ENCODE data around the gene ZC3H12D. TPM values are rescaled to one million over a fixed set of nuclear protein-coding genes. Genes with fewer than 3 reads are reported as not detected.

The ZC3H12D gene
- total and polyA plus RNA-seq, 4 donors = 0.72 to 1.2 (median 0.89) TPM

DNA sequence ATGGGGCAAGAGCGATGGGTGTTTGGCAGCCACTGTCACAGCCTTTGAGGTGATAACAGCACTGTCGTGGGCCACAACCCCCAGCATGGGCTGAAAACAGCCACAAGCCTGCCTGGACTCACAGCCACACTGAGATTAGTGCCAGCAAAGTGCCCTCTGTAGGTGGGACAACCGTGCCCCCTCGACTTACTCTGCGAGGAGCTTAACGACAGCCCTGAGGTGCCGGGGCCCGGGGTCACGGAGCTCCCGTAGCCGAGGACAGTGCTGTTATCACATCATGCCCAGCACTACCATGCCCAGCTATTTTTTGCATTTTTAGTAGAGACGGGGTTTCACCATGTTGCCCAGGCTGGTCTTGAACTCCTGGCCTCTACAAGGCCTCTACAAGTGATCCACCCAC, 48.2 kb downstream of the ZC3H12D start:
- DNase-seq (ENCODE audit: low read depth in 4 of 6, low spot score in 6 of 6) = no peak
- 95% methylated on average over 12 of the region's 12 CpGs for WGBS (ENCODE audit: insufficient coverage)
- Histone ChIP-seq H3K4me3 (ENCODE audit: low read depth, low read length) (no peak overlapping the region), H3K4me1 (ENCODE audit: control insufficient read depth, insufficient read depth, low read length) (peaks cover 7% of the 10 kb centered on the region), H3K27me3 (ENCODE audit: control insufficient read depth, insufficient read depth, low read length) (no peaks in the 10 kb centered on the region), H3K36me3 (ENCODE audit: control insufficient read depth, insufficient read depth, low read length) (no peaks in the 10 kb centered on the region), H3K27ac (ENCODE audit: low read depth, low read length) (no peak overlapping the region), H3K9me3 (ENCODE audit: control insufficient read depth, insufficient read depth, low read length) (no peaks in the 10 kb centered on the region)

DNA sequence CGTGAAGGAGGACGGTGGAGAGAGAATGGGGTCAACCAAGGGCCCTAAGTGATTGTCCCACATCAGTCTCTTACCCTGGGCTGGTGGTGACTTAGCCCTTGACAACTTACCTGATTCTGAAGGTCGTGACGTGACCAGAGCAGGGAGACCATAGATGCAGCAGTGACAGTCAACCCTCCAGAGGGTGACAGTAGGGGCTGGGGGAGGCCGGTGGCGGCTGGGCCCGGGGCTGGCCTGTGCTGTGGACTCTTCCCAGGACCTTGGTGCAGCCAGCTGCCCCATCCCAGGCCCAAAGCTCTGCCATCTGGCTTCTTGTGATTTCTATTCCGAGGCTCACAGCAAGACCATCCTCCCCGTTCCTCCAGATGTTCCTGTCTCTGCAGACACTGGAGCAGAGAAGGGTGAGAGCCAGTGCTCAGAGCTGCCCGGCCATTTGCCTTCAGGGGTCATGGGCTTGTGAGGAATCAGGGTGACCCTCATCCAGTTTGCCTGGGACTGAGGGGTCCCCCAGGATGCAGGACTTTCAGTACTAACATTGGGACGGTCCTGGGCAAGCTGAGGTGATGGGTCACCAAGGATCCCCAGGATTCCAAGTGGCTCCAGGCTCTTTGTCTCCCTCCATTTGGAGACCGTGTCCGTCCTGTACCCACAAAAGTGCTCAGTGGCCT, 48.8 kb downstream of the ZC3H12D start:
- WGBS (ENCODE audit: insufficient coverage) = 85% methylated on average over 11 of the region's 13 CpGs
- Histone ChIP-seq H3K4me3 (ENCODE audit: low read depth, low read length) (no peak overlapping the region), H3K27me3 (ENCODE audit: control insufficient read depth, insufficient read depth, low read length) (no peaks in the 10 kb centered on the region), H3K27ac (ENCODE audit: low read depth, low read length) (no peak overlapping the region), H3K9me3 (ENCODE audit: control insufficient read depth, insufficient read depth, low read length) (no peaks in the 10 kb centered on the region), H3K4me1 (ENCODE audit: control insufficient read depth, insufficient read depth, low read length) (peaks cover 5% of the 10 kb centered on the region), H3K36me3 (ENCODE audit: control insufficient read depth, insufficient read depth, low read length) (no peaks in the 10 kb centered on the region)
- no peak for DNase-seq (ENCODE audit: low read depth in 4 of 6, low spot score in 6 of 6)

DNA sequence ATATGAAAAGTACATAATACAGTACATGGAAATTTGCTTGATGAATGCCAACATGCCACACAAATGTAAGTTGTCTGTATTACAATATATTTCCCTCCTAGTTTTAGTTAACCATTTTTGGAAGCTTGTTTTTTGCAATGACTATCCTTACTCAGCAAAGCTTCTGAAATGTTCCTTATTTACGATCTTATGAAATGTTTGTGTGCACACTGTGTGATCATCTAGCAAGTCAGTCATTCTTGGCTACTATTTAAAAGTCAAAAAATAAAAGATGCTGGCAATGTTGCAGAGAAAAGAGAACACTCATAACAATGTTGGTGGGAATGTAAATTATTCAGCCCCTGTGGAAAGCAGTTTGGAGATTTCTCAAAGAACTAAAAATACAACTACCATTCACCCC, 50.9 kb downstream of the ZC3H12D start:
- DNase-seq (ENCODE audit: low read depth in 4 of 6, low spot score in 6 of 6) = no peak
- no peak overlapping the region for H3K4me3 ChIP-seq (ENCODE audit: low read depth, low read length)
- no peaks in the 10 kb centered on the region for H3K9me3 ChIP-seq (ENCODE audit: control insufficient read depth, insufficient read depth, low read length)
- WGBS (ENCODE audit: insufficient coverage) = no CpG with 5 or more reads among the region's 1 CpG
- no peaks in the 10 kb centered on the region for H3K27me3 ChIP-seq (ENCODE audit: control insufficient read depth, insufficient read depth, low read length)
- H3K4me1 ChIP-seq (ENCODE audit: control insufficient read depth, insufficient read depth, low read length) = peaks cover 12% of the 10 kb centered on the region
- no peak overlapping the region for H3K27ac ChIP-seq (ENCODE audit: low read depth, low read length)
- H3K36me3 ChIP-seq (ENCODE audit: control insufficient read depth, insufficient read depth, low read length) = no peaks in the 10 kb centered on the region

DNA sequence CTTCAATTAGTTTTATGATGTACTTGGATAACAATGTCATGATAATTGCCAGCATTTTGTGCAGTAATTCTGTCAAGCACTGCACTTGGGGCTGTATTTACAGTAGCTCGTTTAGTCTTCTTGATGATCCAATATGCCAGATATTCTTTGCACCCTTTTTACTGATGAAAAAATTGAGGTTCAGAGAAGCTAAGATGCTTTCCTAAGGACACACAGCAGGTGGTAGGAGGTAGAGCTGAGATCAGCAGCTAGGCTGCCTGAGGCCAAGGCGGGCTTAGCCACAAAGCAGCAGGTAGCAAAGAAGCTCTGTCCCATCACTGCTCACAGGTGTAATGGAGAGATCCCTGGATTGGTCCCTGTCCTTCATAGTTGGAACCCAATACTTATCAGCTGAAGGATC, 51.4 kb downstream of the ZC3H12D start:
- H3K27me3 ChIP-seq (ENCODE audit: control insufficient read depth, insufficient read depth, low read length) = no peaks in the 10 kb centered on the region
- no peak overlapping the region for H3K27ac ChIP-seq (ENCODE audit: low read depth, low read length)
- H3K9me3 ChIP-seq (ENCODE audit: control insufficient read depth, insufficient read depth, low read length) = no peaks in the 10 kb centered on the region
- no peaks in the 10 kb centered on the region for H3K36me3 ChIP-seq (ENCODE audit: control insufficient read depth, insufficient read depth, low read length)
- no peak overlapping the region for H3K4me3 ChIP-seq (ENCODE audit: low read depth, low read length)
- peaks cover 14% of the 10 kb centered on the region for H3K4me1 ChIP-seq (ENCODE audit: control insufficient read depth, insufficient read depth, low read length)
- 88% methylated on average over 1 of the region's 2 CpGs for WGBS (ENCODE audit: insufficient coverage)
- no peak for DNase-seq (ENCODE audit: low read depth in 4 of 6, low spot score in 6 of 6)

DNA sequence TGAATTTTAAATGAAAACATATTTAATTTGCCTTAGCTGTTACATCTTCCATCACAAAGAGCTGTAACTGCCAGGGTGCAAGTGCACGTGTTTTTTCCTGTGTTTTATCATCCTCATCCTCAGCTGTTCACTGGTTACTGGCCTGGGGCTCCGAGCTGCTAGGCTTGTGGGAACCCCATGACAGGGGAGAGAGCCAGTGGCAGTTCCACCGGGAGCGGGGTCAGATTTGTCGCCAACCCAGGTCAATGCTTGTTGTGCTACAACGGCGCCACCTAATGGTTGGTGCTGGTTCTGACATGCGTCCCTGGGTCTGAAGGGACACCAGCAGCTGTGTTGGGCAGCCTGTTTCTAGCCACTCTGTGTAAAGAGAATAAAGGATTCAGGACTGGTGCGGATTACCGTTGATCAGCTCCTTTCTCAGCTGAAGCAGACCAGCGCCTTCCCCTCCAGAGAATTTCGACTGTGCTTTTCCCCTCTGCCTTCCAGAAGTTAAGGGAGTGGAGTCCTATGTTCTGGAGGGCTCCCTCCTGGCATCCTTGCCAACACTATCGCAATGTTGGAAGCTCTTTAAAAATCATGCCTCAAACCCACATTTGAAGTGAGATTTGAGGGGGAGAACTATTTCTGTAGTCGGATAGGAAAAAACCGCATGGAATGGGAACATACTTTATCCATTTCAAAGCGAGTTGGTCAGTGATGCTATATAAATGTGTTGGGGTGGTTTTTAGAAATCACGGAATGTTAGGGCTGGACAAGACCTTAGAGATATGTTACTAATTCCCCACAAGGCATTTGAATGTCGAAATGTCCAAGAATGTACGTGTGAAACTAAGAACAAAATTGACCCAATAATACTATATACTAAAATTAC, 52.7 kb downstream of the ZC3H12D start:
- H3K9me3 ChIP-seq (ENCODE audit: control insufficient read depth, insufficient read depth, low read length) = no peaks in the 10 kb centered on the region
- DNase-seq (ENCODE audit: low read depth in 4 of 6, low spot score in 6 of 6) = peak; percentile 67 to 94 (median 80)
- no peaks in the 10 kb centered on the region for H3K36me3 ChIP-seq (ENCODE audit: control insufficient read depth, insufficient read depth, low read length)
- no peak overlapping the region for H3K4me3 ChIP-seq (ENCODE audit: low read depth, low read length)
- 8% methylated on average over 8 of the region's 19 CpGs for WGBS (ENCODE audit: insufficient coverage)
- peaks cover 14% of the 10 kb centered on the region for H3K4me1 ChIP-seq (ENCODE audit: control insufficient read depth, insufficient read depth, low read length)
- no peaks in the 10 kb centered on the region for H3K27me3 ChIP-seq (ENCODE audit: control insufficient read depth, insufficient read depth, low read length)
- no peak overlapping the region for H3K27ac ChIP-seq (ENCODE audit: low read depth, low read length)

DNA sequence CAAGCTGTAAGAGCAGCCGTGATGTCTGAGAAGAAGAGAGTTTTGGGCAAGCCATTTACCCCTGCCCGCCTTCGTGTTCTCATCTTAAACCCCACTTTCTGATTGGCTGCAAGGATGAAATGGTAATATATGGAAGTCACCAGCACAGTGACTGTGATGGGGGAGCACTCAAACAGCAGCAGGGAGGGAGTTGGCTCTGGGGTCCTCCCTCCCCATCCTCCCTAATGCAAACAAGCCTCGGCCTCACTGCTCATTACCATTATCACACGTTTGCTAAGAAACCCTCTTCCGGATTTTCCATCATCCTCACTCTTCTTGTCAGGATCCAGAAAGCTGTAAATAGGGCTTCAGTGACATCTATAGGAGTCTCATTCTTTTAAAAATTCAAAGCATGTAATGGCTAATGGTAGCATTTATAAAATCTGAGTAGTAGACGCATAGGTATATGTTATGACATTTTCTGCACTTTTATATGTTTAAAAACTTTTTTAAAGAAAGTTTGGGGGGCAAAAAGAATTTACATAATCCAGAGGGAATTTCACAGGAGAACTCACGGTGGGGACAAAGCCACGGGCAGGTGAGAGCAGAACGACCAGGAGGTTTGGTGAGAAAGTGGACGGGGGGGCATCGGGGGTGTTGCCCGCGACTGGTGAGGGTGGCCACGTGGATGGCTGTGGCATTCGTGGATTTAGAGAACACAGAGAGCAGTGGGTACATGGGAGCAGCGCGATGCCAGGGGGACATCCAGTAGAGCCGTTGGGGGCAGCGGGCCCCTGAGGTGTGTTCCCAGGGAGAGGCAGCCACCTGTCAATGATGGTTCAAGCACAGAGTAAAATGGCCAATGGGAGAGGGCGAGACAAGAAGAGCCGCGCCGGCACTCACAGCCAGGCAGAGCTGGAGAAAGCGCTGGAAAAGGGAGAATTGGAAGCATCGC, 55.1 kb downstream of the ZC3H12D start:
- H3K36me3 ChIP-seq (ENCODE audit: control insufficient read depth, insufficient read depth, low read length) = no peaks in the 10 kb centered on the region
- DNase-seq (ENCODE audit: low read depth in 4 of 6, low spot score in 6 of 6) = no peak
- H3K4me3 ChIP-seq (ENCODE audit: low read depth, low read length) = no peak overlapping the region
- no peaks in the 10 kb centered on the region for H3K9me3 ChIP-seq (ENCODE audit: control insufficient read depth, insufficient read depth, low read length)
- H3K4me1 ChIP-seq (ENCODE audit: control insufficient read depth, insufficient read depth, low read length) = peaks cover 18% of the 10 kb centered on the region
- no peak overlapping the region for H3K27ac ChIP-seq (ENCODE audit: low read depth, low read length)
- 92% methylated on average over 18 of the region's 26 CpGs for WGBS (ENCODE audit: insufficient coverage)
- H3K27me3 ChIP-seq (ENCODE audit: control insufficient read depth, insufficient read depth, low read length) = no peaks in the 10 kb centered on the region

DNA sequence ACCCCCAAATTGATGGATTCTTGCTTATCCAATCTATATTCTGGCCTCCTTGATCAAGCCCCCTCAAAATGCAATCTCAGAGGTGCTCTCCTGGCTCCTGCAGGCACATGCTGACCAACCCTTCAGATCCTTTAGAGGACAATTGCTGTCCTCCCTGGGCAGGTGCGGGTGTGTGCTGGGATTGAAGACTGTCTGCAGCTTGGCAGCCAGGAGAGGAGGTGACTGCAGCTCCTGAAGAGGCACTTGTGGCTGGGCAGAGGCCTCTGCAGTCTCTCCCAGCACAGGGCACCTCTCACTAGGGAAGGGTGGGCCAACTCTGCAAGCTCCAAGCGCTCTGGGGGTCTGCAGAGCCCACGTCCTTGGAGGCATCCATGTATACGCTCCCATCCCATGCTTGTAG, 56.2 kb downstream of the ZC3H12D start:
- no peak for DNase-seq (ENCODE audit: low read depth in 4 of 6, low spot score in 6 of 6)
- WGBS (ENCODE audit: insufficient coverage) = 92% methylated on average over 4 of the region's 4 CpGs

DNA sequence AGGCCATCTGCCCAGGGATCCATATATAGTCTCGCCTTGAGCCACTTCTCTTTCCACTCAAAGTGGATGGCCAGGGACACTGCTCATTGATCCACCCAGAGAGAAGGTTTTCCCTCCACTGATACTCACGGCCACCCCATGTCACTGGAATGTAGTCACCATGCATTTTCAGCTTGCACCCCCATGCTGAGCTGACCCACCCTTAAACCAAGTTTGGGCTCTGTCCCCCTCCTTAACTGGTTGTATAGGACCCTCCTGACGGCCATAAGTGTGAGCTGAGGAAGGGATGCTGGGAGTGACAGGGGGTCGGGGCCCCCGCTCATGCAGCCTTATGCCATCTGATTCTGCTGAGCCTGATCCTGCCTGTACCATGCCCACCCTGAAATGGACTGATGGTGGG, 59.1 kb downstream of the ZC3H12D start:
- no peaks in the 10 kb centered on the region for H3K27me3 ChIP-seq (ENCODE audit: control insufficient read depth, insufficient read depth, low read length)
- H3K27ac ChIP-seq (ENCODE audit: low read depth, low read length) = no peak overlapping the region
- no peaks in the 10 kb centered on the region for H3K36me3 ChIP-seq (ENCODE audit: control insufficient read depth, insufficient read depth, low read length)
- H3K4me1 ChIP-seq (ENCODE audit: control insufficient read depth, insufficient read depth, low read length) = peaks cover 26% of the 10 kb centered on the region
- DNase-seq (ENCODE audit: low read depth in 4 of 6, low spot score in 6 of 6) = no peak
- 96% methylated on average over 4 of the region's 5 CpGs for WGBS (ENCODE audit: insufficient coverage)
- no peak overlapping the region for H3K4me3 ChIP-seq (ENCODE audit: low read depth, low read length)
- H3K9me3 ChIP-seq (ENCODE audit: control insufficient read depth, insufficient read depth, low read length) = no peaks in the 10 kb centered on the region

More for the DNA sequence above, 56.2 kb downstream of the ZC3H12D start:
- Histone ChIP-seq H3K4me1 (ENCODE audit: control insufficient read depth, insufficient read depth, low read length) (peaks cover 27% of the 10 kb centered on the region), H3K27me3 (ENCODE audit: control insufficient read depth, insufficient read depth, low read length) (no peaks in the 10 kb centered on the region), H3K27ac (ENCODE audit: low read depth, low read length) (no peak overlapping the region), H3K36me3 (ENCODE audit: control insufficient read depth, insufficient read depth, low read length) (no peaks in the 10 kb centered on the region), H3K9me3 (ENCODE audit: control insufficient read depth, insufficient read depth, low read length) (no peaks in the 10 kb centered on the region), H3K4me3 (ENCODE audit: low read depth, low read length) (no peak overlapping the region)

DNA sequence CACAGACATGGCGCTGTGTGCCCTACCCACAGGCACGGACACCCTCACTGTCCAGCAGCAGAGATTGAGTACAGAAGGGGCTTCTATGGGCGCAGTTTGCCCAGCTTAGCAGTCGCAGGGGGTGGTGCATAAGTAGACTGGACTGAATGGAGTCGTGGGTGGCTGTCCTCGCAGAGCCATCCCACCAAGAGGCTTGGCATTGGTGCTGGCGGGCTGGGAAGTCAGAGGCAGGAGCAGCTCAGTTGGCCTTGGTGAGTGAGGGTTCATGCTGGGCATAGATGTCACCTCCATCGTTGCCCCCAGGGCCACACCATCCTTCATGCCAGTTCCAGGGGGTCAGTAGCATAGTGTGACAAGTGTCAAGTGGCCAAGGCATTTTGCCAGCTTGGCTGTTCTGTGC, 59.6 kb downstream of the ZC3H12D start:
- 88% methylated on average over 6 of the region's 8 CpGs for WGBS (ENCODE audit: insufficient coverage)
- H3K27me3 ChIP-seq (ENCODE audit: control insufficient read depth, insufficient read depth, low read length) = no peaks in the 10 kb centered on the region
- no peaks in the 10 kb centered on the region for H3K9me3 ChIP-seq (ENCODE audit: control insufficient read depth, insufficient read depth, low read length)
- no peak overlapping the region for H3K27ac ChIP-seq (ENCODE audit: low read depth, low read length)
- H3K36me3 ChIP-seq (ENCODE audit: control insufficient read depth, insufficient read depth, low read length) = no peaks in the 10 kb centered on the region
- peaks cover 26% of the 10 kb centered on the region for H3K4me1 ChIP-seq (ENCODE audit: control insufficient read depth, insufficient read depth, low read length)
- no peak for DNase-seq (ENCODE audit: low read depth in 4 of 6, low spot score in 6 of 6)
- no peak overlapping the region for H3K4me3 ChIP-seq (ENCODE audit: low read depth, low read length)

Data from spinal cord (tissue), 10 donors.